Stimulated activated CD4-positive, alpha-beta T cell treated with anti-CD3 and anti-CD28 coated beads, Interleukin-12 subunit alpha, Interleukin-12 subunit beta, amount 100 ng/mL, for 24 hours (primary cell): ENCODE results near the gene PXYLP1.

Source experiments
- DNase-seq, 2 experiments: peaks; one replicate each; pipeline ENCODE4 v3.0.0-alpha.2; 2020; ENCODE audit warnings: low read depth in 2 of 2

The PXYLP1 gene

DNA sequence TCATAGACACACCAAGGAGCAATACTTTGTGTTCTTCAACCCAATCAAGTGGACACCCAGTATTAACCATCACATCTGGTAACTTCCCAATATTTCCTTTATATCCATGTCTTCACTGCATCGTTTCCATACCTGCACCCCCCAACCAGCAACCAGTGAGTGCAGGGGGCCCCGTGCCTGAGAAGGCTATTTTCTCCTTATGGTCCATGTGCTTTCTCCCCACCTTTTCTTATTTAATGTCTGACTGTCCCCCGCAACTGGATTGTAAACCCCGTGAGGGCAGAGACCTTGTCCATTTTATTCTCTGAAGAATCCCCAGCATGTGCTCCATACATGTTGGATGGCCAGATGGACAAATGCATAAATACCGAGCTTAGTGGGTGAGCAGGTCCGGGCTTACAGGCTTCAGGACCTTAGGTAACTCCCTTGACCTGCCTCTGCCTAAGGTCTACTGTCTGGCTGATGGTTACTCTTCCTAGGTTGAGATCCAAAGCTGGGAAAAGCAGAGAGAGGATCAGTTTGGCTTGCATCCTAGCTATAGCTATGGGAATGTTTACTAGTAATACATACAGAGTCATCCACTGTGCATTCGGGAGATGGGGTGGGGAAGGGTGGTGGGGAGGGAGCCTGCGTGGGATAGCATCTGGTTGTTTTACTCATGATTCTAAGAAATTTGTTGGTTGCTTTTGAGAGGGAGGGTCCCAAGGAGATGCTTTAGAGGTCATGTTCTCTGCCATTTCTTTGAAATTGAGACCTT lies 41.5 kb downstream of the PXYLP1 start:
- DNase-seq = no peak

DNA sequence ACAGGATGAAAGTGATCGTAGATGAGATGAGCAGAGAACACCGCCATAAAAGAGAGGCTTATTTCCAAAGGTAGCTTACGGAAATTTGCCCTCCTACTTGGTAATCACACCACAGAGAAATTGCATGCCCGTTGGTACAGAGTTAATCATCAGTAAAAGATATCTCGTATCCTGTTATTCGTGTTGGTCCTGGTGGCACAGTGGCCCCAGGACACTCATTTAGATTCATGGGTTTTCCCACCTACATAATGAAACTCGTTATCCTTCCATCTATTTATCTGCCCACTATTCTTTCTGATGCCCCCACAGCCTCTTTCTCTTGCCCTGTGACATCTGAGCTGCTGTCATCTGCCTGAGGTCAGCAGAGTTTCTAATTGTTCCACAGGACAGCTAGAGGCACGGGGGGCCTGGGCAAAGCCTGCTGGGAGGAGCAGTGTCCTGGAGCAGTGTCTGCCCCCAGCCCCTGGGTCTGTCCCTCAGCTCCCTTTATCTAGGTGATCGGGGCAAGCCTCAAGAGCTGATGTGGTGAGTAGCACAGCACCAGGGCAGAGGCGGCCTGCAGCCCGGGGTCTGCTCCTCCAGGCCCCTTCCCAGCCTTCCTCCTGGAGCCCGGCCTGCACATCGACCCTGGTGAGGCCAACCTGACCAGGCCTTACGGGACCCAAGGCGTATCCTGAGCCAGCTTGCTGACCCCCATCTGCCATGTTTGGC lies 42.2 kb downstream of the PXYLP1 start:
- no peak for DNase-seq

DNA sequence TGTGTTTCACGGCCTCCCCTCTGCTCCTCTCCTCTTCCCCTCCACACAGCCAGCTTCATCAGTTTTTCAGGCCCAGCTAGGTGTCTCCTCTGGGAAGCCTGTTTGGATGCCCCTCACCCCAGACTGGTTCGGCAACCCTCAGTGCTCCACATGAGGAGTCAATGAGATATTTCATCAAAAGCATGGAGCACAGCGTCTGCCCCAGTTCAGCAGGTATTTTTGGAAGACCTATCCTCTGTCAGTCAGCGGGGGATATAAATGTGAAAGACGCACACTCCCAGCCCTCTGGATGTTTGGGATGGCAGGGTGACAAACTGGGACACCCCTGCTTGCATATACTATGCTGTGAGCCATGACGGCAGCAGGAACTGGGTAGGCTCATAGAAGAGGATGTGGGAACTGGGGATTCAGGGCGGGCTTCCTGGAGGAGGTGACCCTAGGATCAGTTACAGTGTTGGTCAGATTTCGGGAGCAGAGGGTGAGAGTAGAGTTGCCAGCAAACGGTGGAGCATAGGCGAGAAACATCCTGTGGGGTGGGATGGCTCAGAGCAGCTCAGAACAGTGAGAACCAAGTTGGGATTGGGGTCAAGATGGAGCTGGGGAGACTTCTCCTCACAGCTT lies 42.9 kb downstream of the PXYLP1 start:
- no peak for DNase-seq

DNA sequence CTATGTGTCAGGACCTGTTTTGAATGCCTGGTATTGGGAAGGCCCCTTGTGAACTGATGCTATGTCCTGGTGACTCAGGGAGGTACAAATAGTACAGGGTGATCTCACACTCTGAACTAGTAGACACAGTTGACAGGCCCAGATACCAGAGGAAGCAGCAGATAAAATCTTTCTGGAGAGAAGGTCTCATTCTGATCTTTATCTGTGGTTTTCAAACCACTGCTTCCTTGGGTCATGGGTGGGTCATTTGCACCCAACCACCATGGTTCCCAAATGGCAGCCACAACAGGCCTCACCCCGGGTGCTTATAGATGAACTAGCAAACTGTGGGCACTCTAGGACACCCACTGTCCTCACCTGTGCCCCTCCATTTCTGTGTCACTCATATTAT lies 43.4 kb downstream of the PXYLP1 start:
- DNase-seq = no peak

DNA sequence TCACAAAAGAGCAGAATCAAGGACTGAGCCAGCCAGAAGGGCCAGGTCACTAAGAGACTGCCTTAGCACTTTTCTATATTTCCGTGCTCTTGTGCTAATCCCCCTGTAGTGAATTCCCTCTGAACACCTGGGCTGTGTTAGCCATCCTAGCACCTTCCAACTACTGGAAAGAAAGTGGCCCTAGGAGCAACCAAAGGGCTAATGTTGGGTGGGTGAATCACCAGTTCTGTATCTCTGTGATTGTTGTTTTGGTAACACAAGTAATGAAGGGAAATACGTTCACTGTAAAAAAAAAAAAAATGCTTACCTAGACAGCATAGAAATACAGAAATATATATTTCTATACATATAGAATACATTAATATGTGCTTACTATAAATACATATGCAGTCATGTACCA lies 43.9 kb downstream of the PXYLP1 start:
- DNase-seq = no peak

DNA sequence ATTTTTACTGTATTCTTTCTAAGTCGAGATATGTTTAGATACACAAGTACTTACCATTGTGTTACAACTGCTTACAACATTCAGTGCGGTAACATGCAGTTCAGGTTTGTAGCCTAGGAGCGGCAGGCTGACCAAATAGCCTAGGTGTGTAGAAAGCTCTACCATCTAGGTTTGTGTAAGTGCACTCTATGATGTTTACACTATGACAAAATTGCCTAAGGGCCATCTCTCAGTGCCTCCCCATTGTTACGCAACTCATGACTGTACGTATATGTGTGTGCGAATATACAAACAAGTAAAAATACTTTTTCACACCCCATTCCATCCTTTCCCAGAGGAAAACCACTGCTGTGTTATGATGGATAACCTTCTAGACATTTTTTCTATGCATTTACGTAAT lies 44.3 kb downstream of the PXYLP1 start:
- no peak for DNase-seq

DNA sequence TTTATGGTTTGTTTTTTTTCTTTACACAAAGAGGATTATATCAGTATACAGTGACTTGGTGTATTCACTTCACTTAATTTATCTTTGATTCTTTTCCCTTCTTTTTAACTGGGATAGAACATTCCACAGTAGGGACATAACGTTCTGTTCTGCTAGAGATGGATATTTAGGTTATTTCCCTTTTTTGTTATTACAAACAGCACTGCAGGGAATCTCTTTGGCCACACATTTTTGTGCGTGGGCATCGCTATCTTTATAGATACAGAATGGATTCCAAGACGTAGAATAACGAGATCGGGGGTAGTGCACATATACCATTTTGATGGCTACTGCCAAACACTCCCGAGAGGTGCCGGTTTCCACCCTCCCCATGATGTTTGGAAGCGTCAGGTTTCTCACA lies 44.8 kb downstream of the PXYLP1 start:
- DNase-seq = no peak

DNA sequence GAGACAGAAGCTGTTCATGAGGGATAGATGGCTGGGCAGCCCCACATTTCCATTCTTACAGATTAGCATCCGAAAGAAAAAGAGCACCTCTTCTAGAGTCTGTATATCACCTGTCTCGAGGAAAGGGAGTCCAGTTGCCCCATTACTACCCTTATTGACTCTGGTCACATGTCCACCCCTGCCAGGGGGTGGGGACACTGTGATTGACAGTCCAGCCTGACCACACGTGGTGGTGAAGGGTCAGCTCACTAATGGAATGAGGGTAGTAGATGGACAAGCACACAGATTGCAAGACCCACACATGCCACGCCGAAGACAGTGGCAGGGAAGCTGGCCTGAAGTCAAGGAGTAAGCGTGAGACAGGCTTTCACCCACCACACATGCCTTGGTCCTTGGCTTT lies 45.8 kb downstream of the PXYLP1 start:
- DNase-seq = no peak

DNA sequence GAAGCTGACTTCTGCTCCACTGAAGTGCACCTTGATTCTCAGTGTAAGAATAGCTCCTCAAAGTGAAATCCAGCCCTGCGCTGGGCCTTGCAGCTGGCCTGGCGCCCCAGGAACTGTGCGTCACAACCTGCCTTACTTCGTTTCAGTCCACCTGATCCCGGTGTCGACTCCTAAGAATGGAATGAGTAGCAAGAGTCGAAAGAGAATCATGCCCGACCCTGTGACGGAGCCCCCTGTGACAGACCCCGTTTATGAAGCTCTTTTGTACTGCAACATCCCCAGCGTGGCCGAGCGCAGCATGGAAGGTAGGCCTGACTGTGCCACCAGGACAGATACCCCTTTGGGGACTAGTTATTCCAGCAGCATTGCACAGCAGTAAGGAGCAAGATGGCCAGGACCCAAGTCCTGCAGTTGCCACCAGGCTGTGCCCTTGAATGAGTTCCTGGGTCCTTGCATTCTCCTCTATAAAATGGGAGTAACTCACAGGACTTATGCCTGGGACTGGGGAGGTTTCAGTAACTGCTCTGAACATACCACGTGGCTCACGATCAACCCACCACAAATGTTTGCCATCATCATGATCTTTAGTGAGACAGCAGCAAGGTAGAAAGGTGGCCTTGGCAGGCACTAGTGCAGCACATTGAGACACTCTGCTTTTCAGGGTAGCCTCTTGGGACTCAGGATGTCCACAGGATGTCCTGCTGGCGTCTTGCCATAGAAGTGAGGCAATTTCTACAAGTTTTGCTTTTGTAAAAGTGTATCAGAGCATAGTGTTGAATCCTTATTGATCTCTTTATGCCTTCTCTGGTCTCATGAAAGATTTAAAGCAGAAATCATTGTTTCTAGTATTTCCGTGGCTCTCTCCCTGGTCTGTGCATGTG lies 46.8 kb downstream of the PXYLP1 start:
- DNase-seq = no peak

DNA sequence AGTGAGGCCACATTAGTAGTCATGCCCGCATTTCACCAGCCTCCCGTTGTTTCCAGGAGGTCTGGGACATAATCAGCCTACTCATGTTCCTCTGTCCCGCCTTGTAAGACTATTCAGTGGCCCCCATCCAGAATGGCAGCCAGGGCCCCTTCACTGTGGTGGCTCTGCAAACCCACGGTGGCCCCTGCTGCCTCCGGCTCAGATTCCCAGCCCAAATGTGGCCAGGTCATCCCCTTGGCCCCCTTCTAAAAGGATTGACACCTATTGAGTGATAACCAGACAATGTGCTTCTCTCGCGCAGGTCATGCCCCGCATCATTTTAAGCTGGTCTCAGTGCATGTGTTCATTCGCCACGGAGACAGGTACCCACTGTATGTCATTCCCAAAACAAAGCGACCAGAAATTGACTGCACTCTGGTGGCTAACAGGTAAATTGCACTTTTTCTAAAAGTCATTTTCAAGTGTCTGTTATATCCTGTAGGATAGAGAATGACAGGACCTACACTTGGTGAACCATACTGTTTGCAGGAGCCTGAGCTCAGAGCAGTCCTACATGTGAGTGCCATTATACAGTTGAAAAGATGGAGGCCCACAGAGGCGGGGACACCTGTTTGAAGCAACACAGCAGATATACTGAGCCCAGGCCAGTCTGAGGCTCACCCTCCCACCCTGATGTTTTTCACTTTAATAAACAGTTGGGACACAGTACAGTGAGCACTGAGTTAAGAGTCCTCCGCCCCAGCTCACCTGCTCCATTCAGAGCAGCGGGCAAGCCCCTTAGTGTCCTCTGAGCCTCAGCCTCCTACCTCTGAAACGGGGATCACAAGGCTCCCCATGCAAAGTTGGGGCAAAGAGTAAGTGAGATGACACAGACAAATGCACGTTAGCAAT lies 47.7 kb downstream of the PXYLP1 start:
- DNase-seq = no peak

DNA sequence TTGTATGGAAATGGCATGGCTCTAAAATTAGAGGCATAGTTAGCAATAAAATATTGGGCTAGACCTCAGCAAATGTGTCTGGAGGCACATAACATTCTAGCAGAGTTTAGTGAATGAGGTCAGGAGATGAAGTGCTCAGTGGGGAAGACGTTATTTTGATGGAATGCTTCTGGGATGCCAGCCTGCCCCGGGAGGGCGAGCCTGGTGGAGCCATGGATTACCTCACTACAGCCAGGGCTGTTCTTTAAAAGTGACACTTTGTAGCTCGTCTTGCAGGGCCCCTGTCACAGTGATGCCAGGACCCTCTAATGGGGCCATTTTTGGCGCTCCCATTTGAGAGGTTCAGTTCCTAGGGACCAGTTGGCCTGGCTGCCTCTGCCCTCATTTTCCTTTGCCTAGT lies 48.5 kb downstream of the PXYLP1 start:
- DNase-seq = no peak

DNA sequence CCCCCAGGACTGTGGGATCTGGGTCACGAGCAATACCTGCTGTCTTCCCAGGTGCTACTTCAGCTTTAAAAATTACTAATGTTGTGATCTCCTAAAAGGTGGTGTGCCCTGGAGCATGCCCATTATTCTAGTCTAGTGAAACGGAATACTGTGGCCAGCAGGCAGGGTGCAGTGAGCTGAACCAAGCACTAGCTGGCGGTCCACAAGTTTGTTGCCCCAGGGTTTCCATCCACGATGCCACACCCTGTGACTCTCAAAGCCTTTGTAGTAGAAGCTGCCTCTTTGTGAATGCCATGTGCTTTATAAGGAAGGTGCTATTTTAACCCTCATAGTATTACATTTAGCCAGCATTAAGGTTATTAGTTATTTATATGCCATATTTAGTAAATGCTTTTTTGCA lies 49.1 kb downstream of the PXYLP1 start:
- no peak for DNase-seq

DNA sequence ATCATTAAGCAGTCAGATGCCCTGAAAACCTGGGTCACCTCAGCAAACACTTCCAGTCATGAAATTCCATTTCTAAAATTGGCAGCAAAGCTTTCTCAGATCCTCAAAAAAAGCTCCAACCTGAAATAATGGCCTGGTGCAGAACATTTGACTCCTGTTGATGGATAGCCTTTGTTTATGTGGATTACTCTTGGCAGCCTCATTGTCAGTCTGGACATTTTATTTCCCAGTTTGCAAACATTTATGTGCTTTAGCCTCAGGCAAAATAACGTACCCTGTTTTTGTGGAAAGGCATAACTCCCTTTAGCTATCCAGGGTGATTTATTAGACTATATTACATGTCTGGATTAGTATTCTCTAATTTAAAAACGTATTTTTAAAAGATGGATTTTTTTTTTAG lies 53.9 kb downstream of the PXYLP1 start:
- no peak for DNase-seq

DNA sequence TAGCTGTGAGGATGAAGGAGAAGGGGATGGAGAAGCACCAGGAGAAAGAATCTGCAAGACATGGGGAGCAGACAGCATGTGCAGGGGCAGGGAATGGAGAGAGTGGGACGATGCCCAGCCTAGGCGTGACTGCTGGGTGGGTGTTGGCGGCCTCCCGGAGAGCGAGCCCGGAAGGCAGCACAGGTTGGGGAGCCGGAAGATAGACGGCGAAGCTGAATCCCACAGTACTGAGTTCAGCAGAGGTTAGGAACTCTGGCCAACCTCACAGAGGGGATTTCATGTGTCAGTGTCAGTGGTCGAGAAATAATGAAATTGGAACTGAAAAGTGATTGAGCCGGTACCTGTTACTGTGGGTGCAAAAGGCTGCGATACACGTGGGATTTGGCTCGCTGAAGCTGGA lies 55.2 kb downstream of the PXYLP1 start:
- DNase-seq = no peak

DNA sequence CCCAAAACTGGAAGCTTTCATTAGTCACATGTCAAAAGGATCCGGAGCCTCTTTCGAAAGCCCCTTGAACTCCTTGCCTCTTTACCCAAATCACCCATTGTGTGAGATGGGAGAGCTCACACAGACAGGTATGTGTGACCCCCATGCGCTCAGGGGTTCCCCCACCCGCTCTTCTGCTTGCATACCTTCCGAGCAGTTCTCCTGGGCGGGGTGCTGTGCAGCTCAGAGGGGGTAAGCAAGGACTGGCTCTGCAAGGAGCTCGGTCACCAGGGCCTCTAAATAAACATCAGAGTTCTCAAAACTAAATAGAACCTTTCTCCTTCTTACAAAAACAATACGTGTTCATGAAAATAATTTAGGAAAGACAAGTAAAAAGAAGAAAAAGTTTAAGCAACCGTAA lies 55.7 kb downstream of the PXYLP1 start:
- DNase-seq = no peak

DNA sequence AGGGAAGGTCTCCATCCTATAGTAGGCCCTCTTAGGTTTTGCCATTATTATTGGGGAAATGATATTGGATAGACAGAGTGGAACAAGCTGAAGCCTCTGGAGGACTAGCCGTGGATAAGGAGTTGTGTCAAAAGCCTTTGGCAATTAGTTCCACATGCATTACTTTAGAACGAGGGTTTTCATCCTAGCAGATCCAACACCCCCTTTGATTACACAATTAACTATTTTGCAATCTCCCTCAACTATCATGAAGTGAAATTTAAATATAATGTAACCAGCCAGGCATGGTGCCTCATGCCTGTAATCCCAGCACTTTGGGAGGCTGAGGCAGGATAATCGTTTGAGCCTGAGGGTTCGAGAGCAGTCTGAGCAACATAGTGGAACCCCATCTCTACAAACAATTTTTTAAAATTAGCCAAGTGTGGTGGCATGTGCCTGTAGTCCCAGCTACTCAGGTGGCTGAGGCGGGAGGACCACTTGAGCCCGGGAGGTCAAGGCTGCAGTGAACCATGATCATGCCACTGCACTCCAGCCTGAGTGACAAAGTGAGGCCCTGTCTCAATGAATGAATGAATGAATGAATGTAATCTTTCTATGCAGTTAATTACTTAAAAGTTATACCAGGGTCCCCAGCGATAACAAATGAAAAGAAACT lies 56.8 kb downstream of the PXYLP1 start:
- DNase-seq = no peak

DNA sequence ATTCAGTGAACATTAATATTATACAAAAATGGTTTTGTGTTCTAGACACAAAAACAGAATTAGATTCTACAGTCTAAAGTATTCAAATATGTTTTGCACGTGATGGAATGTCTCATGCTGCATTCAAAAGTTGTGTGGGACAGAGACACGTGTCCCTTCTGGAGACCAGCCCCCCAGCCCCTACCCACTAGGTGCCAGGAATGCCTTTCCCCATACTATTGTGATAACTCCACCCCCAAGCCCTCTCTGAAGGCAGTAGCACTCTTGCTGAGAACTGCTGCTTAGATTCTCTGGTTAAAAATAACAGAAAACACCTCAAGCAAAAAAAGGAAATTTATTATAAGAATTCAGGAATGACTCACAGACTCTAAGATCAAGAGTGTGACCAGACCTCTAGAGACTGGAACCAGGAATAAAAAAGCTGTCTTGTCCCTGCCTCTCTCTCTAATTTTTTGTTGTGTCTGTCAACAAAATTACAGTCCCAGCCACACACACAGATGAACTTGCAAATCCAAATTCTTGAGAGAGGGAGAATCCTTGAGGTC lies 57.7 kb downstream of the PXYLP1 start:
- no peak for DNase-seq

DNA sequence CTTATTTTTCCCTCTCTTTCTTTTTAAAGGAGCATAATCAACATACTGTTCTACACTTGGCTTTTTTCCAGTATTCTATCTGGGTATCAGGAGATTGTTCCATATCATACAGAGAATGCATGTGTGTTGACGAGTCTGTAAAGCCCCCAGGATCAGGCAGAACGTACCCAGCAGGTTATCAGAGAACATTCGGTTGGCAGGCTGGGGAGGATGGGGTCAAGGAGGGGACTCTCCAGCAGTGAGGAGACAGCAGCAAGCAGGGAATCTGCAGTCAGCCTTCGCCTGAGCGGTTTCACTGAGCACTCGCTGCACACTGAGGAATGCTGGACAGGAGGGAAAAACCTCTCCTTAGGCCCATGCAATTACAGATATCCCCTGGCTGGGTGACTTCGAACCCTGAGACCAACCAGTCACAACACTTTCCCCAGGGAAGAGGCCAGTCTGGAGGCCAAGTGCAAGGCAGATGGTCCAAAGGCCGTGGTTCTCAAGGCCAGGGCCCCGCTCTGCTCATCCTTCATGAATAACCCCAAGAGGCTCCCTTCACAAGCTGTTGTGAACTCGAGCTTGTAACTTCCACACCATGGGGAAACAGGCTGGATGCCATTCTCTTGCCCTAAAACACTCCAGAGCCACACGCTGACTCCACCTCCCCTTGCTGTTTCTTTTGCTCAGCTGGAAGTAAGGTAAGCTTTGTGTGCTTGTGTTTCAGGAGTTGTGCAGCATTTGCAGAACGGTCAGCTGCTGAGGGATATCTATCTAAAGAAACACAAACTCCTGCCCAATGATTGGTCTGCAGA lies 60.1 kb downstream of the PXYLP1 start:
- no peak for DNase-seq

DNA sequence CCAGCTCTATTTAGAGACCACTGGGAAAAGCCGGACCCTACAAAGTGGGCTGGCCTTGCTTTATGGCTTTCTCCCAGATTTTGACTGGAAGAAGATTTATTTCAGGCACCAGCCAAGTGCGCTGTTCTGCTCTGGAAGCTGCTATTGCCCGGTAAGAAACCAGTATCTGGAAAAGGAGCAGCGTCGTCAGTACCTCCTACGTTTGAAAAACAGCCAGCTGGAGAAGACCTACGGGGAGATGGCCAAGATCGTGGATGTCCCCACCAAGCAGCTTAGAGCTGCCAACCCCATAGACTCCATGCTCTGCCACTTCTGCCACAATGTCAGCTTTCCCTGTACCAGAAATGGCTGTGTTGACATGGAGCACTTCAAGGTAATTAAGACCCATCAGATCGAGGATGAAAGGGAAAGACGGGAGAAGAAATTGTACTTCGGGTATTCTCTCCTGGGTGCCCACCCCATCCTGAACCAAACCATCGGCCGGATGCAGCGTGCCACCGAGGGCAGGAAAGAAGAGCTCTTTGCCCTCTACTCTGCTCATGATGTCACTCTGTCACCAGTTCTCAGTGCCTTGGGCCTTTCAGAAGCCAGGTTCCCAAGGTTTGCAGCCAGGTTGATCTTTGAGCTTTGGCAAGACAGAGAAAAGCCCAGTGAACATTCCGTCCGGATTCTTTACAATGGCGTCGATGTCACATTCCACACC lies 60.9 kb downstream of the PXYLP1 start:
- no peak for DNase-seq
